GM18499 (cell line): ENCODE data around the gene CCDC91.

Experiments
- ATAC-seq: cut with Tn5 transposase; IDR thresholded peaks from one replicate; pipeline ENCODE4 v1.9.1; 2021; ENCODE audit warnings: moderate number of reproducible peaks; ENCODE audit not compliant: insufficient read depth, unreplicated experiment

CCDC91 gene

GRCh38 chr12:28506271-28506670 is 316.0 kb downstream of the CCDC91 start:
- no peak for ATAC-seq

DNA sequence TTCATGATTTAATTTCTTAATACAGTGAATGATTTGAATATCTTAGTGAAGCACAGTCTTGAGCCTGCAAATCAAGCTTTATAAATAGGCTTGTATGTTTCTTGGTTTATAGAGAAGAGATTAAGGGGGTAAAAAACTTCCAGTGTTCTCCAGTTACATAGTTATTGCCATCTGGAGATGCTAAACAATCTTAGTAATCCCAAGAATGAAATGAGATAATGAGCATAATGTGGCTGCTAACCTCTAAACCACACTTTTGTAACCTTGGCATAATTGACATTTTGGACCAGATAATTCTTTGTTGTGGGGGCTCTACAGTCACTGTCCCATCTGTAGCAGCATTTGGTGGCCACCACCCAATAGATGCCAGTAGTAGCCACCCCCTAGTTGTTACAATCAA is 316.8 kb downstream of the CCDC91 start:
- no peak for ATAC-seq

GRCh38 chr12:28507867-28508266 is 317.6 kb downstream of the CCDC91 start:
- no peak for ATAC-seq

- no peak for ATAC-seq
Observed at GRCh38 chr12:28512406-28512805, 322.1 kb downstream of the CCDC91 start.

- ATAC-seq = no peak
Observed at GRCh38 chr12:28512876-28513275, 322.6 kb downstream of the CCDC91 start.

- ATAC-seq = no peak
Observed at GRCh38 chr12:28513983-28514382, 323.7 kb downstream of the CCDC91 start.

GRCh38 chr12:28517101-28517500 is 326.8 kb downstream of the CCDC91 start:
- ATAC-seq = no peak

DNA sequence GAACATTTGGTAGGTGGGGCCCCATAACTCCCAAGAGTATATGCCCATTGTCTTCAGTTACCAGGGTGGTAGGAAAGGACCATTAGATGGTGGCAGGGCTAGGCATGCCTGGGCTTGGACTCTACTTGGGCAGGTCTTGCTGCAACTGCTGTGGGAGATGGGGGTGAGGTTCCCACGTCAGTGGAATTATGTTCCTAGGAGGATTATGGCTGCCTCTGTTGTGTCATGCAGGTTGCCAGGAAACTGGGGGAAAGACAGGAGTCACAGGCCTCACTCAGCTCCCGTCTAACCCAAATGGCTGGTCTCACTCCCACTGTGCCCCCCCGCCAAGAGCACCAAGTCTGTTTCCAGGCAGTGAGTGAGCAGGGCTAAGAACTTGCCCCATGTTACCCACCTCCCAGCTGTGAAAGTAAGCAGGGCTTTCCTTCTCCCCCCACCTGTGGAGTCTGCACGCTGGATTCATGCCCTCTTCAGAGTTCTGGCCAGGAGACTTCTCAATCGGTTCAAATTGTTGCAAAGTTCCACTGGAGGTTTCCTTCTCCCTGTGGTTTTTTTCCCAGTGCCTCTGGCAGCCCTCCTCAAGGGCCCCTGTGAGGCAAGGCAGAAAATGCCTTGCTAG is 337.5 kb downstream of the CCDC91 start:
- no peak for ATAC-seq

- no peak for ATAC-seq
Observed at GRCh38 chr12:28535216-28535615, 345.0 kb downstream of the CCDC91 start.

DNA sequence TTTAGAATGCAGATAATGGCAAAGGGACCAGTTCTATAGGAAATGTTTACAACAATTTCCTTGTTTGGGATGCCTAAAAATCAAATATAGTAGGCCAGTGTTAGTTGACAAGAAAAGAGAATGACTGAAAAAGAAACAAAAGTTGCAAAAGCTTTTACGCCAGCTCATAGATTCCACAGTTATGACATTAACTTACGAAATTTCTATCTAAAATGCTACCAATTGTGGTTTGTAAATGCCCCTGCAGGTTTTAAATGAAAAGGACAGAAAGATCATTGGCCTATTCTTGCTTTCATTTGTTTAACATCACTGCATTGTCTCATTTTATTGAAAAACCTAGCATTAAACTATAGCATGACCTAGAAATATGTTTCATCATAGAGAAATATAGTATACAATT is 345.8 kb downstream of the CCDC91 start:
- ATAC-seq = no peak

DNA sequence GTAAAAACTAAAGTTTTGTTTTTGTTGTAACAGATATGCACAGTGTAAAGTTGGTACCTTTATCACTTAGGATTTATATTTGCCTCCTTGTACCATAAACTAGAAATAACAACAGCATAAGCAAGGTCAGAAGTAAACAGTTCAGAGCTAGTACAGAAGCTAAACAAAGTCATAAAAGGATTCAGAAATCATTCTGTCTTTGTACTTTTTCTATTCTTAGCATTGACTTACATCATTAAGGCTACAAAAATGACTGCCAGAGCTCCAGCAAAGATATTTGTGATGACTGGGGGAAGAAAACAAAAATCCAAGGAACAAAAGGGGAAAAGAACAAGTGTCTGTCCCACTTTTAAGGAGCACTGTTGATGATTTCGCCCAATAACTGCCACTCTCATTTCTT is 347.2 kb downstream of the CCDC91 start:
- ATAC-seq = no peak

DNA sequence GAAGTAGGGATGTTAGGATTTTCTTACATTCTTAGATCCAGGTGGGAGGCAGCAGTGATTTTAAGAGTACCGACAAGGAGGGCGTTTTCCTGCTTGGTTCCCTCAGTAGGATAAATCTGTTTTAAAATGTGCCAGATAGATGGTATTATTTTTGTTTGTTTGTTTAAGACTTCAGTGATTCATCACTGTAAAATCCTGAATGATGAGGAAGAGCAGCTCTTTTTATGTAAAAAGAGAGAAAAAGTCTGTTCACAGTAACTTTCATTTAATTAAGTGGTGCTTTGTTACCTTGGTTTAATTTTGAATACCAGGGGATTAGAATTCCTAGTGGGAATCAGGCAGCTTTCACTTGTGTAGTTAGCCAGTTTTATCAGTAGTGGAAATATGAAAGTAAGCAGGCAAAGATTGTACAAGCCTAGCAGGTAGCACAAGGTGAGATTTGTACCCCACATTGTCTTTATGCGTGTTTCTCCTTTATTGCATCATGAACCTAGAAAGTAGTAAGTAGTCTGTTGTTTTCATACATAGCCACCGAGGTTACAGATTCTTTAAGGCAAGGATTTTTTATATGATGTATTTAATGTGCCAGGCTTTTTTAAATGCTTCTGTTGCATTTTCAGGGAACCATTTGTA is 349.6 kb downstream of the CCDC91 start:
- ATAC-seq = no peak

GRCh38 chr12:28540324-28540714 is 350.1 kb downstream of the CCDC91 start:
- no peak for ATAC-seq

GRCh38 chr12:28543021-28543890 is 353.0 kb downstream of the CCDC91 start:
- no peak for ATAC-seq

GRCh38 chr12:28550757-28551704 is 360.8 kb downstream of the CCDC91 start:
- ATAC-seq = no peak

GRCh38 chr12:28552251-28552970 is 362.2 kb downstream of the CCDC91 start:
- no peak for ATAC-seq

DNA sequence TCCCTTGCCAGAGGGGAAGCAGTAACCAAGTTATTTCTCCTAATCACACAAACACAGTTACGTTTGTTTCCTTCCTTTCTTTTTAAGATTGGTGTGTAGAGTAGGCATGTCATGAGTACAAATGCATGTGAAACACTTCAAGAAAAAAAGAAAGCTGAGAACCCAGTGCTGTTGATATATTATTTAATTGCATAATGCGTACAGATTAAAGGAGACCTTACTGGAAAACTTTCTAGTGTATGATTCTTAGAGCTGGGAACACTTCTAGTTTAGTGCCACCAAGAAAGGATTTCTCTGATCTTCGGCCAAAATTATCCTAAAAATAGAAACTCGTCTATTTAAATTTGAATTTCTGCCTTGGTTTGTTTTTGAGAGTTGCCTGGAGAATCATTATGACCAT is 365.5 kb downstream of the CCDC91 start:
- no peak for ATAC-seq

GRCh38 chr12:28558250-28558649 is 368.0 kb downstream of the CCDC91 start:
- no peak for ATAC-seq

GRCh38 chr12:28563286-28563685 is 373.0 kb downstream of the CCDC91 start:
- no peak for ATAC-seq

DNA sequence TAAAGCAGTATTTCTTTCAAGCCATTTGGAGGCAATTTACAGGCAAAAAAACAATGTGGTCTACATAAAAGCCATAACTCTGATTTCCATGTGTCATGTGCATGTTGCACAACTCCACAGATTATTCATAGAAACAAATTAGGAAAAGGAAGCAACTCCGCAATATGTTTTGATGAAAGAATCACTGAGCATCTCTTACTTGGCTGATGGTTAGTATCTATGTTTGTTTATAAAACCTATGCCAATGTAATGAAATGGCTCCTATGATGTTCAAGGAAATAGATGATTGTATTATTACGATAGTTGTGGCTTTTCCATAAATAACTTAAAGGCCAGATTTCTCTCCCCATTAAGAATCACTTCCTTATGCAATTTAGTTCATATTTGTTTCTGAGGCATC is 373.7 kb downstream of the CCDC91 start:
- ATAC-seq = no peak
